Measurements from ENCODE around the gene PTPRN2. TPM values are rescaled to one million over a fixed set of nuclear protein-coding genes. Genes with fewer than 3 reads are reported as not detected.

The PTPRN2 gene
- total and polyA plus RNA-seq, 9 of the 15 experiments (the other 6 are each of a cell fraction or from before 2014, with no cell fraction given), result not detected

GRCh38 chr7:158020706-158021095 is 566.9 kb downstream of the PTPRN2 start:
- Histone ChIP-seq H3K9me3 (replicated peaks; ENCODE audit: control insufficient read depth, insufficient read depth, low read depth, low read length) (no peaks in the 10 kb centered on the region), H3K9me1 (ENCODE audit: control insufficient read depth, insufficient read depth, low read length) (no peaks in the 10 kb centered on the region), H3K4me1 (replicated peaks in 1 of 2; ENCODE audit: control insufficient read depth in 2 of 2, insufficient read depth in 2 of 2, low read length in 2 of 2) (peaks cover 0 to 3% of the 10 kb centered on the region in 2 experiments; a peak in 1 of 5 replicates), H2AFZ (ENCODE audit: low read depth, low read length) (no peak overlapping the region), H3K4me3 (no peak overlapping the region), H3K27me3 (ENCODE audit: control insufficient read depth in 2 of 2, insufficient read depth in 2 of 2, low read length in 2 of 2) (peaks cover 48 to 91% of the 10 kb centered on the region in 2 experiments), H4K20me1 (replicated peaks; ENCODE audit: control insufficient read depth, insufficient read depth, low read length) (peaks cover 2% of the 10 kb centered on the region; the same call in 1 of the 2 replicates), H3K27ac (ENCODE audit: extremely low read depth, low read depth, low read length) (no peak overlapping the region), H3K36me3 (ENCODE audit: control insufficient read depth, insufficient read depth, low read length) (no peaks in the 10 kb centered on the region), H3K9ac (ENCODE audit: insufficient read depth in 1 of 2, low read depth in 2 of 2, low read length in 2 of 2) (no peak overlapping the region), H3K79me2 (ENCODE audit: control insufficient read depth, insufficient read depth, low read length) (no peaks in the 10 kb centered on the region), H3K4me2 (ENCODE audit: insufficient read depth, low read length) (no peak overlapping the region)
- ChIA-PET CTCF (ENCODE audit: low intra/inter-chr PET ratio) (interaction anchor here (0.6 kb wide), 1 partner anchor 387 kb away, joined by 4 read pairs; no protein-coding TSS in a partner anchor), POLR2A (no interaction called here)
- ATAC-seq (no peak), DNase-seq (ENCODE audit: extremely low read depth in 1 of 4, low spot score in 3 of 4) (no peak), FAIRE-seq (no peak)
- intact Hi-C loops (cut with micrococcal nuclease), result no loop called here
- no TSS peak for BruUV-seq (replicated peaks)
- under 1% methylated on average over 8 of the region's 8 CpGs for WGBS (ENCODE audit: insufficient coverage, low coverage, missing lambda C conversion rate)
- in situ Hi-C loops (cut with MboI), result no loop called here
- TF ChIP-seq ZKSCAN1 (IDR thresholded peaks at IDR 0.05; ENCODE audit: low read depth, low read length), result no peak
- TF ChIP-seq FOXA3 (CRISPR knock-in tag; conservative IDR thresholded peaks at IDR 0.05 in 1 of 2, IDR thresholded peaks at IDR 0.05 in 1 of 2), result no peak
- no peak for TF ChIP-seq MBD2 (IDR thresholded peaks at IDR 0.05; ENCODE audit: borderline replicate concordance, low read depth)
- no peak for TF ChIP-seq EWSR1 (IDR thresholded peaks at IDR 0.05; ENCODE audit: borderline replicate concordance, low read depth, partially characterized antibody)
- TF ChIP-seq HMG20B (CRISPR knock-in tag; IDR thresholded peaks at IDR 0.05), result no peak
- no peak for TF ChIP-seq DDX20 (tag; IDR thresholded peaks at IDR 0.05; ENCODE audit: low read depth)
- no peak for TF ChIP-seq SMC3 (conservative IDR thresholded peaks at IDR 0.05; ENCODE audit: insufficient read depth, low read depth, low read length)
- no peak for TF ChIP-seq ESRRB (CRISPR knock-in tag; IDR thresholded peaks at IDR 0.05; ENCODE audit: borderline replicate concordance)
- TF ChIP-seq SMARCA4 (IDR thresholded peaks at IDR 0.05), result no peak
- no peak for TF ChIP-seq HDGF (IDR thresholded peaks at IDR 0.05)
- no peak for TF ChIP-seq TOE1 (IDR thresholded peaks at IDR 0.05; ENCODE audit: borderline replicate concordance)
- TF ChIP-seq TOE1 (CRISPR knock-in tag; IDR thresholded peaks at IDR 0.05; ENCODE audit: borderline replicate concordance, low read depth), result no peak
- TF ChIP-seq NR0B1 (IDR thresholded peaks at IDR 0.05; ENCODE audit: partially characterized antibody), result no peak
- TF ChIP-seq HEY1 (CRISPR knock-in tag; IDR thresholded peaks at IDR 0.05; ENCODE audit: borderline replicate concordance), result no peak
- TF ChIP-seq TFAP4 (CRISPR knock-in tag; IDR thresholded peaks at IDR 0.05; ENCODE audit: borderline replicate concordance), result no peak
- no peak for TF ChIP-seq ZFP36 (IDR thresholded peaks at IDR 0.05; ENCODE audit: low read depth, low read length, partially characterized antibody)
- no peak for TF ChIP-seq HES1 (IDR thresholded peaks at IDR 0.05; ENCODE audit: low read depth)
- no peak for TF ChIP-seq ZNF518B (CRISPR knock-in tag; IDR thresholded peaks at IDR 0.05)
